Neural cell (in vitro differentiated cells): ENCODE results near the gene POLD4. TPM values are rescaled to one million over a fixed set of nuclear protein-coding genes. Genes with fewer than 3 reads are reported as not detected.

ENCODE experiments used
- H2AFZ ChIP-seq: fragments of 200-600, 300-800 bp; sonication (generic), shearing (Covaris generic); 2 replicates; pipeline ENCODE4 v1.6.0; 2014; ENCODE audit warnings: low read depth, mild to moderate bottlenecking, antibody characterized with exemption, low read length, moderate library complexity
- H3F3A ChIP-seq: fragments of 200-600 bp; shearing (Covaris generic); 2 replicates; pipeline ENCODE4 v1.6.1; 2016; ENCODE audit warnings: mild to moderate bottlenecking, moderate library complexity, mixed read lengths, antibody characterized with exemption, low read length; ENCODE audit not compliant: insufficient read depth, poor library complexity, severe bottlenecking
- H3K27ac ChIP-seq: fragments of 200-600, 300-800 bp; sonication (generic), shearing (Covaris generic); 2 replicates; pipeline ENCODE4 v1.5.1; 2014; ENCODE audit warnings: mild to moderate bottlenecking, low read length, moderate library complexity
- H3K27me3 ChIP-seq: fragments of 300-800, 200-600 bp; sonication (generic), shearing (Covaris generic); 2 replicates; pipeline ENCODE4 v1.6.0; 2014; ENCODE audit warnings: mild to moderate bottlenecking, low read depth, low read length, moderate library complexity; ENCODE audit not compliant: insufficient read depth
- H3K36me3 ChIP-seq: fragments of 300-800, 200-600 bp; sonication (generic), shearing (Covaris generic); 2 replicates; pipeline ENCODE4 v1.5.1; 2014; ENCODE audit warnings: mild to moderate bottlenecking, antibody characterized with exemption, low read length, moderate library complexity; ENCODE audit not compliant: insufficient read depth
- H3K4me2 ChIP-seq: fragments of 300-800, 200-600 bp; sonication (generic), shearing (Covaris generic); 2 replicates; pipeline ENCODE4 v1.6.0; 2014; ENCODE audit warnings: mild to moderate bottlenecking, low read length
- H3K4me3 ChIP-seq: fragments of 300-800, 200-600 bp; sonication (generic), shearing (Covaris generic); 2 replicates; pipeline ENCODE4 v1.5.1; 2014; ENCODE audit warnings: mild to moderate bottlenecking, low read length, moderate library complexity
- H3K79me2 ChIP-seq: fragments of 200-600 bp; shearing (Covaris generic); replicated peaks from 2 replicates; pipeline ENCODE4 v1.6.0; 2014; ENCODE audit warnings: mild to moderate bottlenecking, low read length, moderate library complexity; ENCODE audit not compliant: insufficient read depth
- H3K9ac ChIP-seq: fragments of 300-800, 200-600 bp; sonication (generic), shearing (Covaris generic); 2 replicates; pipeline ENCODE4 v1.6.1; 2016; ENCODE audit warnings: mild to moderate bottlenecking, low read length, mixed read lengths
- H3K9me2 ChIP-seq: fragments of 200-600 bp; shearing (Covaris generic); 2 replicates; pipeline ENCODE4 v1.6.1; 2016; ENCODE audit warnings: mild to moderate bottlenecking, low read length, mixed read lengths; ENCODE audit not compliant: insufficient read depth
- H3K9me3 ChIP-seq: fragments of 200-600, 300-800 bp; sonication (generic), shearing (Covaris generic); 2 replicates; pipeline ENCODE4 v1.6.1; 2016; ENCODE audit warnings: mild to moderate bottlenecking, mixed run types, low read length, moderate library complexity, mixed read lengths
- H4K20me1 ChIP-seq: fragments of 200-600 bp; shearing (Covaris generic); 2 replicates; pipeline ENCODE4 v1.6.1; 2016; ENCODE audit warnings: mild to moderate bottlenecking, mixed run types; ENCODE audit not compliant: insufficient read depth
- CTCF ChIP-seq: fragments of 450-650 bp; IDR thresholded peaks from 2 replicates; pipeline ENCODE4 v1.5.1; 2014; ENCODE audit warnings: antibody characterized with exemption, mild to moderate bottlenecking, moderate library complexity; ENCODE audit not compliant: poor library complexity, severe bottlenecking
- EP300 ChIP-seq: fragments of 450-650 bp; conservative IDR thresholded peaks from 2 replicates; pipeline ENCODE4 v1.6.1; 2014; ENCODE audit warnings: antibody characterized with exemption, mild to moderate bottlenecking, moderate library complexity; ENCODE audit not compliant: poor library complexity, severe bottlenecking
- EZH2 ChIP-seq: fragments of 200-600, 300-800 bp; shearing (Covaris generic), sonication (generic); IDR thresholded peaks from 2 replicates; pipeline ENCODE4 v1.6.1; 2014; ENCODE audit warnings: antibody characterized with exemption, low read length, borderline replicate concordance, mild to moderate bottlenecking; ENCODE audit not compliant: insufficient read depth, poor library complexity, severe bottlenecking
- MXI1 ChIP-seq: fragments of 450-650 bp; conservative IDR thresholded peaks from 2 replicates; pipeline ENCODE4 v1.6.1; 2014; ENCODE audit warnings: antibody characterized with exemption, mild to moderate bottlenecking; ENCODE audit not compliant: poor library complexity, severe bottlenecking
- POLR2AphosphoS5 ChIP-seq: IDR thresholded peaks from 2 replicates; pipeline ENCODE4 v1.6.1; 2012
- RAD21 ChIP-seq: fragments of 450-650 bp; conservative IDR thresholded peaks from 2 replicates; pipeline ENCODE4 v1.6.1; 2014; ENCODE audit warnings: antibody characterized with exemption, mild to moderate bottlenecking, moderate library complexity
- REST ChIP-seq: IDR thresholded peaks from 2 replicates; pipeline ENCODE4 v1.6.1; 2012; ENCODE audit warnings: borderline replicate concordance
- SMC3 ChIP-seq: fragments of 450-650 bp; conservative IDR thresholded peaks from 2 replicates; pipeline ENCODE4 v1.6.1; 2014; ENCODE audit warnings: antibody characterized with exemption, mild to moderate bottlenecking, moderate library complexity; ENCODE audit not compliant: poor library complexity
- TAF1 ChIP-seq: IDR thresholded peaks from 2 replicates; pipeline ENCODE4 v1.6.1; 2012; ENCODE audit warnings: low read depth
- polyA plus RNA-seq: library from polyadenylated mRNA; depleted of rRNA; stranded (reverse); fragments of >200 nt; gene quantifications from 2 replicates; pipeline ENCODE4 v1.2.3, GENCODE V29; 2014

POLD4 gene
- polyA plus RNA-seq, 1 donor from 2014 or later, result 6.8 TPM

GRCh38 chr11:67366961-67367760, 13.8 kb upstream of the POLD4 start:
- Histone ChIP-seq H3K79me2 (no peaks in the 10 kb centered on the region), H3K9me3 (no peaks in the 10 kb centered on the region), H3K4me3 (no peak overlapping the region), H3K27me3 (peaks cover 7% of the 10 kb centered on the region), H3K36me3 (no peaks in the 10 kb centered on the region), H3K4me2 (no peak overlapping the region), H3K27ac (no peak overlapping the region), H3K9ac (no peak overlapping the region), H4K20me1 (no peaks in the 10 kb centered on the region), H3F3A (no peaks in the 10 kb centered on the region), H3K9me2 (no peaks in the 10 kb centered on the region), H2AFZ (no peak overlapping the region)
- TF ChIP-seq CTCF (no peak), EZH2 (no peak), MXI1 (no peak), EP300 (no peak), POLR2AphosphoS5 (no peak), TAF1 (no peak), REST (no peak)

- Histone ChIP-seq H3K27me3 (peaks cover under 1% of the 10 kb centered on the region), H3K4me2 (no peak overlapping the region), H4K20me1 (no peaks in the 10 kb centered on the region), H3K9me2 (no peaks in the 10 kb centered on the region), H3K4me3 (no peak overlapping the region), H3K79me2 (no peaks in the 10 kb centered on the region), H3K9ac (no peak overlapping the region), H3F3A (no peaks in the 10 kb centered on the region), H2AFZ (no peak overlapping the region), H3K9me3 (no peaks in the 10 kb centered on the region), H3K36me3 (no peaks in the 10 kb centered on the region), H3K27ac (no peak overlapping the region)
- TF ChIP-seq REST (no peak), POLR2AphosphoS5 (no peak), TAF1 (no peak), MXI1 (no peak), SMC3 (no peak), RAD21 (no peak), CTCF (no peak), EP300 (no peak), EZH2 (no peak)
Observed at GRCh38 chr11:67366546-67366945, 13.2 kb upstream of the POLD4 start.
